ENCODE data around the gene ATP5MC2.
"Not testable (repeated sequence)": the region's sequence is repeated elsewhere in the genome, so short reads cannot be mapped to it uniquely, and the experiment has no call there.

The ATP5MC2 gene

DNA sequence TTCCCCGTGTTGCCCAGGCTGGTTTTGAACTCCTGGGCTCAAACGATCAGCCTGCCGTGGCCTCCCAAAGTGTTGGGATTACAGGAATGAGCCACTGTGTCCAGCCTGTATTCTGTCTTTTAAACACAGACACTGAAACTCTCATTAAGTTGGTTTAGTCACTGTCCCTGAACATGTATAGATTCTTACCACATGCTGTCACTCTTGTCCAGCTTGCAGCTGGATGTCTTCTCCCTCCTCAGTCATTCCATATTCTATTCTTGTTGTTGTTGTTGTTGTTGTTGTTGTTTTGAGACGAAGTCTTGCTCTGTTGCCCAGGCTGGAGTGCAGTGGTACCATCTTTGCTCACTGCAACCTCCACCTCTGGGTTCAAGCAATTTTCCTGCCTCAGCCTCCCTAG, 12.3 kb upstream of the ATP5MC2 start:
- DNase-seq = no peak

DNA sequence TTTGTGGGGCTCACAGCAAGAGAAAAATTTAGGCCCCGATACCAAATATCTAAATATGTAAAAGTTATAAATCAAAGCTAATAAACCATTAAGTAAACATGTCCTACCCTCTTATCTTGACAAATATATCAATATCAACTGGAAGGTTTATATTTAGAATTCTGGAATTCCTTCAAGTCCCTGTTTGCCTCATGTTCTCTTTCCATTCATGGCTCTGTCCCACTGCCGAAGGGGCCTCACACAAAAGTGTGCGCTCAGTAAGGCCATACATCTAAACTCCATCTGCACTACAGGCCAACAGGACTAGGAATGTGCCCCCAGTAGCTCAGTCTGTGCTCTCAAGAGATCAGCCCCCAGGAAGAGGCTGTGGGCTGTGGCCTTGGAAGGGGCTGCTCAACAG, 10.6 kb upstream of the ATP5MC2 start:
- DNase-seq = no peak

DNA sequence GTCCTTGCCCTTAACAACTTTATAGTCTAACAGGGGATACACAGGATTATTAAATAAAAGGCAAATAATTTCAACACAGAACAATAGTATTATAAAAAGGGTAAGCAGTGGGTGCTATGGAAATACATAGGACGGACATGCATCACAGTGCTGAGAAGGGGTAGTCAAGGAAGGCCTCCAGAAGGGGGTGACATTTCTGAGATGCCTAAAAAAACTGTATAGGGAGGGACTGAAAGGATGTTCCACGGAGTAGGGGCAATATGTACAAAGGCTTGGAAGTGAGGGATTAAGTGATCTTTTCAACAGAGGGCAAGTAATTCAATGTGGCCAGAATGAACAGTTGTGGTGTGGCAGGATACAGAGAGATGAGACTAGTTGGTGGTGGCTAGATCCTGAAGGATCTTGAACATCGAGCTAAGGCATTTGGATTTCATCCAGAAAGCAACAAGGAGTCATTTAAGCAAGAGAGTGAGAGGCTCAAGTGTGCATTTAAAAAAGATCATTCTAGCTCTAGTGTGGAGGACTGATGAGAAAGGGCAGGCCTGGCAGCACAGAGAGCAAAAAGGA, 8.9 kb upstream of the ATP5MC2 start:
- no peak for DNase-seq

DNA sequence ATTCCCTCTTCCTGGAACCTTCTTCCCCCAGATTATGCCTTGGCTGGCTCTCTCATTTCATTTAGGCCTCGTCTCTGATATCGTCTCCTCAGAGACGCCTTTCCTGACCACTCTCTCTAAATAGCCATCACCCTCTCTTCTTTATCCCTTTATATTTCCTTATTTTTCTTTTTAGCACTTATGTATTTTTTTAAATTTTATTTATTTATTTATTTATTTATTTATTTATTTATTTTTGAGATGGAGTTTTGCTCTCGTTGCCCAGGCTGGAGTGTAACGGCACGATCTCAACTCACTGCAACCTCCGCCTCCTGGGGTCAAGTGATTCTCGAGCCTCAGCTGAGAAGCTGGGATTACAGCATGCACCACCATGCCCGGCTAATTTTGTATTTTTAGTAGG, 8.1 kb upstream of the ATP5MC2 start:
- no peak for DNase-seq

DNA sequence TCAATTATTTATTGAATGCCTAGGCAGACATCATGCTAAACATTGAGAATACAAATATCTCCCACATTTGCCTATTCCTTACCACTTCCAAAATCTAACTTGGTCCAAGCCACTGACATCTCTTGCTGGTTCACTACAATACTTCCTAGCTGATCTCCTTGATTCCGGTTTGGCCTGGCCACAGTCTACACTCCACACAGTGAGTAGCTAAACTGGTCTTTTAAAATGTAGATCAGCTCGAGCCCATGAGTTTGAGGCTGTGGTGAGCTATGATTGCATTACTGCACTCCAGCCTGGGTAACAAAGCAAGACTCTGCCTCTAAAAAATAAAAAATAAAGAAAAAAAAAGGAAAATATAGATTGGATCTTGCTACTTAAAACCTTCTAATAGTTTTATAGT, 7.6 kb upstream of the ATP5MC2 start:
- no peak for DNase-seq

DNA sequence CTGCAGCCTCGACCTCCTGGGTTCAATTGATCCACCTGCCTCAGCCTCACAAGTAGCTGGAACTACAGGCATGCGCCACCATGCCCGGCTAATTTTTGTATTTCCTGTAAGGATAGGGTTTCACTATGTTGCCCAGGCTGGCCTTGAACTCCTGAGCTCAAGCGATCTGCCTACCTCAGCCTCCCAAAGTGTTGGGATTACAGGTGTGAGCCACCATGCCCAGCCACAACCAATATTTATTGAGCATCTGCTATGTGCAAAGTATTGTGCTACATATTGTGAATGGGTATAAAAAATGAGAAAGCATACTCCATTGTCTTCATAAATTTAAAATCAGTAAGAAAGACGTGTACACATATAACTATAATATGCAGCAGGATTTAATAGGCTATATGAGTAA, 4.2 kb upstream of the ATP5MC2 start:
- not testable (repeated sequence) for DNase-seq

DNA sequence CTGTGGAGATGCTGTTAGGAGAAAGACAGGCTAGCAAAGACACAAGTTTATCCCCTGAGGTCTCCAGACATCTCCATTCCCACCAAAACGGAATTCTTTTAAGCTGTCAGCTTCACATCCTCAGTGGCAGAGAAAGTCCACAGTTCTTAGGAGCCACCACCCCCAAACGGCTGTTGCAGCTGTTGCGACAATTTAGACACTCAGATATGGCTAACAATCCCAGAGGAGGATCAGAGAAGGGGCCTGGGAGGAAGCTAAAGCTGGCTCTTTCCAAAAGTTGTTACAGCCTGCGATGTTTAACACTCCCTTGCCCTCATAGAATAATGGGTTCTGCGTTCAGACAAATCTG, 1.9 kb upstream of the ATP5MC2 start:
- no peak for DNase-seq

DNA sequence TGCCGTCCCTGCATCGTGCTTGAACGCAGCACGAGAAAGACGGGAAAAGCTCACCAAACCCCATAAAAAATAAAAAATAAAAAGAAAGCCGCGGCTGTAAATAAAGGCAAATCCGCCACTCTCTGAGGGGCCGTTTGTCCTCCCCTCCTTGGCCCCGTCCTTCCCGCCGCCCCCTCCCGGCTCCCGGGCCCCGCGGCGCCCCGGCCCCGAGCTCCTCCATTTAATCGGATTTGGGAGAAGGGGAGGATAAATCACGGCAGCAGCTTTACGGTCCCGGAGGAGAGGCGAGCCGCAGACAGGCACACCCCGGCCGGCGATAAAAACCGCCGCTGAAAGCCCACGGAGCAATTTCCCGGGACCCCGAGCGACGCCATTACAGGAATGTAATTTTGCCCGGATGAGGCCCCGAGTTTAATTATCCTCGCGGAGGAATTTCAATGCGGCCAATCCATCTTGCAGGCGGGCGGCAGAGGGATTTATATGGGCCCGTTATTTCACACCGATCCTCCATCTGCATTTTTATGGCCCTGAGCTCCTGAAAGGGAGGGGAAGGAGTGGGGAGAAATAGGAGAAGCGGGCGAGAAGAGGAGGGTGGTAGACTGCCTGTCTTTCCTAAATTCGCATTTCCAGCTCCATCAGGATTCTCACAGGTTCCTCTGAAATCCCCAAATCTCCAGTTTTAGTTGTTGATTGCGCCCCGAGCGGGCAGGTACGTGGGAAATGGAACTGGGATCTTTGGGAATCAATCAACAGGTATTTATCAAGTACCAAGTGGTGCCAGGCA, 1.3 kb upstream of the ATP5MC2 start:
- no peak for DNase-seq

DNA sequence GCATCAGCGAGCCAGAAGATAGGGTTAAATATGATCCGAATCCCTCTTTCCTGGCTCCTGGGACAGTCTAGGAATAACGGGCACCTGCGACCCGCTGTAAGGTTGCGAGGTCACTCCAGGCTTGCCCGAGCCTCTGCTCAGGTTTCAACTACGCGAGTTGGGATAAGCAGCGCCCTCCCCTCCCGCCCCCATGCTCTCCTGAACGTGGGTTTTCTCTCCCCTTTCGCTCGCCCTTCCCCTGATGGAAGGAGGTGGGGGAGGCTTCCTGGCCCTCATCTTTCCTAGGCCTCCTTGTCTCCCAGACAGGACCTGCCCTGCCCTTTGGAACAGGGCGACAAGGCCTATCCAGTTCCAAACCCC, 753 bp upstream of the ATP5MC2 start:
- peak; percentile 14 for DNase-seq

DNA sequence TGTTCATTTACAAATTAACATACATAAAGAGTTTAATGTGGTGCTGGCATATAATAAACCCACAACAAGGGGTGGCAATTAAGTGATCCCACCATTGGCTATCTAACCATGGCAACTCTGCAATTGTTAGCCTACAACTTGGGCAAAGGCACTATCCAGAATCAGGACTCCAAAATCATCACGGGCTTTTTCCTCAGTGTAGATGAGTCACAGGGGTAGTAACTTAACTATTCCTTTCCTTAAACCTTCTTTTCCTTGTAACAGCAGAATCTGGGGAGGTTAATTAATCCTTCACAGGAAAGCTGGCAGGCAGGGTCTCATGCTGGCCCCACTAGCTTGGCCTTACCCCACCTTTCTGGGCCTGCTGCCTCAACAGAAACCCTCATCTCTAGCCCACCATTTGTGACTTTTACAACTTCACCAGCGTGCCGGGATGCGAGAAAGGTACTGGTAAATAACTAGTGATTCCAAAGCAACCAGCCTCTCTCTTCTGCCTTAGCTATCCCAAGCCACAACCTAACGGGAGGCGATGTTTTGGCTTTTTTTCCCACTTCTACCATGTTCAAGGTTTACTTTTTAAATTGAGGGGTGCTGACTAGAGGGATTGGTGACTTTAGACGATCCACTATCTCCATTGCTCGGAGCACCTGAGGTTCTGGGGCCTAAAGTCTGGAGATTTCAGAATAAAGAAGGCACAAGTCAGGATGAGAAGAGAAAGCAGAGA, 744 bp downstream of the ATP5MC2 start:
- DNase-seq = no peak

DNA sequence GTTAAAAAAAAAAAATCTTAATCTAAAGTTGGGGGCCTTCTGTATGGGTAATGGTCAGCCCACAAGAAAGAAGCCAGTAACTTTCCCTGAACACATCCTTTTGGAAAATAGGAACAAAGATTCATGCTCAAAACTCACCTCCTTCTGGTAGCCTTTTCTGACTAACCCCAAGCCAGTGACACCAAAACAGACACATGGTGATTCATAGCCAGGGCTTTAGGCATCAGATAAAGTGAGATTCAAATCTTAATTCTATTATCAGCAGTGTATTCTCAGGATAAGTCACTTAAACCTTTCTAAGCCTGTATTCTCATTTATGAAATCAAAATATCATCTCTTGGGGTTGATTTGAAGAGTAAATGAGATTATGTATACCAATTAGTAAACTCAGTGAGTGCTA, 4.9 kb downstream of the ATP5MC2 start:
- DNase-seq = peak; percentile 59

DNA sequence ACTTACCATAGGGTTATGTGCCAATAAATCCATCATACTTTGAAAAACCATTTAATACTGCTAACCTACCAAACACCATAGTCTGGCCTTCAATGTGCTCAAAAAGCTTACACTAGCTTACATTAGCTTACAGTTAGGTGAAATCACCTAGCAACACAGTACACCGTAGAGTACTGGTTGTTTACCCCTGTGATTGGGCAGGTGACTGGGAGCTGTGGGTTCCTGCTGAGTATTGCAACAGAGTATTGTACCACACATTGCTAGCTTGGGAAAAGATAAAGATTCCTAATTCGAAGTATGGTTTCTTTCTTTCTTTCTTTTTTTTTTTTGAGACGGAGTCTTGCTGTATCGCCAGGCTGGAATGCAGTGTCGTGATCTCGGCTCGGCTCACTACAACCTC, 5.6 kb downstream of the ATP5MC2 start:
- no peak for DNase-seq

DNA sequence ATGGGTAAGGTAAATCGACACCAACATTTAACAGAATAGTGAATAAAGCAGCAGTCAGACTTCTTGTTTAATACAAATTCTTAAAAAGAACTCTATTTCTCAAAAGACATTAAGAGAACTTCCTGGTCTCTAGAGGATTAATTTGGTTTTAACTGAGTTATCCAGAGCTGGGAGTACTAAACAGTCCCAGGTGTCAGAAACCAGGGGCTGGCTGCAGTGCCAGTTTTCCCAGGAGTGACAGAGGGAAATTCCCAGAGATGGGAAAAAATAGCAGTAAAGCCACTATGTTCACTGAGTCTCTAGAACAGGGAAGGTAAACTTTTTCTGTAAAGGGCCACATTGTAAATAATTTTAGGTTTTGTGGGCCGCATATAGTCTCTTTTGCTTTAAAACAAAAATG, 8.8 kb downstream of the ATP5MC2 start:
- no peak for DNase-seq

DNA sequence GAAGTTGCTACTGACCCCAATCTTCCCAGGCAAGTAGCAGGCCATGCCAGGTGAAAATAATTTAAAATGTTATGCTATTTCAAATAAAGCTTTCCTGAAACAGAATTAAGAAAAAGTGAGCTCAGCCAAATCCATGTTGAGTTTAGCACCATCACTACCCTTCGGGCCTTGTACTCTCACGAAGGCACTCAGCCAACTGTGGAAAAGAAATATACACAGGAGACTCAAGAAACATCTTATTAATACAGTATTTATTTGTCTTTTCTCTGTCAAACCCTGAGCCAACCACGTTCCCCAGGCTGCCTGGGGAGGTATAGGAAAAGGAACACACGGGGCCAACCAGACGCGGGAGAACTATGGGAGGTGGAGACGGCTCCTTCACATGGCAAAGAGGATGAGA, 10.9 kb downstream of the ATP5MC2 start:
- no peak for DNase-seq

DNA sequence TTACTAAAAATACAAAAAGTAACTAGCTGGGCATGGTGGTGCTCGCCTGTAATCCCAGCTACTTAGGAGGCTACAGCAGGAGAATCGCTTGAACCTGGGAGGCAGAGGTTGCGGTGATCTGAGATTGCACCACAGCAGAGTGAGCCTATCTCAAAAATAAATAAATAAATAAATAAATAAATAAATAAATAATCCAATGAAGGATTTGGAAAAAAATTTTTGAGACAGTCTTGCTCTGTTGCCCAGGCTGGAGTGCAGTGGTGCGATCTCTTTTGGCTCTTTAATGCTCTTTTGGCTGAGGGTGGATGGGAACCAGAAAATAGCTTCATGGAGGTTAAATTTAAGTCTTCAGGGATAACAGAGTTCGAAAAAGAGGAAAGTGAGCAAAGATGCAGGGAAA, 11.7 kb downstream of the ATP5MC2 start:
- no peak for DNase-seq

DNA sequence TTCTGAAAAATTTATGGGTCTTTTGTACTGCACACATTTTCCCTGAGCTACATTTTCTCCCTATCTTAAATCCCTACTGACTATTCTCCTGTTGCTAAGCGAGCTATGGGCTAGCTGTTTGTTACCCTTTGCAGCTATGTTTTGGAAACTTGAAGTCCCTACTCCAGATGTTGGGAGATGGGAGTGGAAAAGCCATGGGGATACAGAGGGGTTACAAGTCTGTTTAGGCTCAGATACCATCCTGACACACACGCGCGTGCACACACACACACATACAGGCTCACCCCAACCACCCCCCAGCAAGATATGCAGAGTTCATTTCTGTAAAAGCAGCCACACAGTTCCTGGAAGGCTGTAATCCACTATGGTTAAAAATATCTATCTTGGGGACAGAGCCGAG, 15.8 kb downstream of the ATP5MC2 start:
- DNase-seq = no peak

DNA sequence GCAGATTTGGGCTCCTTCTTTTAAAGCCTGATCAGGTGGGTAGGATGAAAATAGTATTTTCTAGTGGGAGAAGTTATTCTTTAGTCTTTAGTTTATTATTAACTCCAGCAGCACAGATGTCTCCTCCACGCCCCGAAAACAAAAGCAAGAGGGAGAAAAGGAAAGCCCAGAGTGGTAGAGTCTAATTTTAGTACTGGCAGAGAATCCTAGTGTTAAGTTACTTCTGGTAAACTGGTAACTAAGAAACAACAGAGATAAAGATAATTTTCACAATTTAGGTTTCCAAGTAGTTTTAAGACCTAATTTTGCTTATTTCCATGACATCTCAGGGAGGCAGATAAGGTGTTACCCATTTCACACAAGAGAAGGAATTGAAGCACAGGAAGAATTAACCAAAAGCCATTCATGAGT, 16.3 kb downstream of the ATP5MC2 start:
- DNase-seq = no peak

DNA sequence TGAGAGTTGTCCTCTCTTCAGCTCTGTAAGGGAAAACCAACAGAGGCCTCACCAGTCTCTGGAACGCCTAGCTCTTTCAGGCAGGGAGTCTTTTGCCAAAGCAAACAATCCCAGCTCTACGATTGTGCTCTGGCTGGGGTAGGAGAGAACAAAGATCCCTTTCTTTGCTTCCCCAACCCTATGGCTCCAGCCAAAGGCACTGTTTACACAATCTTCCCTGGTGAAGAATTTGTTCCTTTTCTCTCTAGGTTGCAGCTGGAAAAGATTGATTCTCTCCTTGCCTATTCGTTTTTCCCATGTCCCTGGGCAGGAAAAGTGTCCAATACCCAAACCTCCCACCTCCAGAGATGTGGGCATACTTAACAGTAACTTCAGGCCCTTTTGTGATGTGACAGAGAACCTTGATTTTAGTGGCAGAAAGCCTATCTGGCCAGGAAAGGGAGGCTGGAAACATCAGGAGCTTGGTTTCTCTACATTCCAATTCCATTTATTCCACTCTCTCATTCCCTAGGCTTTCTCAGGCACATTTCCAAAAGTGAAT, 16.8 kb downstream of the ATP5MC2 start:
- DNase-seq = no peak

DNA sequence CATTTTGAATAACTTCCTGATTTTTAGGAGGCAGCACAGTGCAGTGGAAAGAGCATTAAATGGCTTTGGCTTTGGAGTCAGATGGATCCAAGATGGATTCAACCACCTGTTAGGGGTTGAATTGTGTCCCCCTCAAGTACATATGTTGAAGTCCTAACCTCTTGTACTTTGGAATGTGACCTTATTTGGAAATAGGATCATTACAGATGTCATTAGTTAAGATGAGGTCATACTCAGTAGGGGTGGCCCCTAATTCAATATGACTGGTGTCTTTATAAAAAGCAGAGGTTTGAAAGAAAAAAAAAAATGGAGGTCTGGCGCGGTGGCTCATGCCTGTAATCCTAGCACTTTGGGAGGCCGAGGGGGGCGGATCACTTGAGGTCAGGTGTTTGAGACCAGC, 18.8 kb downstream of the ATP5MC2 start:
- no peak for DNase-seq

DNA sequence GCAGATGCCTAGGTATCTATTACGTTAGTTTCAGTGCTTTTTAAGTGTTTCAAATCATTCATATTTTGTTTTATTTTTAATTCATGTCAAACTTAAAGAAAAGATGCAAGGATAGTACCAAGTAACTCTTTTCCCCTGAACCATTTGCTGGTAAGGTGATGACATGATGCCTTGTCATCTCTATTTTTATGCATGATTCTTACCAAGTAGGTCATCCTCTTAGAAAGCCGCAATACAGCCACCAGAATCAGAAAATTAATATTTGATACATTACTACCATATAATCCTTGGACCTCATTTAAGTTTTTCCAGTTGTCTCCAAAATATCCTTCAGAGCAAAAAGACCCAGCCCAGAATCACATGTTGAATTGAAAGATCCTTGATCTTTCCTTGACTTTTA, 22.3 kb downstream of the ATP5MC2 start:
- no peak for DNase-seq

DNA sequence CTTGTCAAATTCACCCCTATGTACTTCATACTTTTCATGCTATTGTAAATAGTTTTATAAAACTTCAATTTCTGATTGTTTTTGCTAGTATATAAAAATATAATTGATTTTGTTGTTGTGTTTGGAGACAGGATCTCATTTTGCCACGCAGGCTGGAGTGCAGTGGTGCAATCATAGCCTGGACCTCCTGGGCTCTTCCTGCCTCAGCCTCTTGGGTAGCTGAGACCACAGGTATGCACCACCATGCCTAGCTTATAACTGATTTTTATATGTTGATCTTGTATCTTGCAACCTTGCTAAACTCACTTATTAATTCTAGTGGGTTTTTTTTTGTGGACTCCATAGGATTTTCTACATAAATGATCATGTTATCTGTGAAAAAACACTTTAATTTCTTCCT, 23.5 kb downstream of the ATP5MC2 start:
- no peak for DNase-seq

DNA sequence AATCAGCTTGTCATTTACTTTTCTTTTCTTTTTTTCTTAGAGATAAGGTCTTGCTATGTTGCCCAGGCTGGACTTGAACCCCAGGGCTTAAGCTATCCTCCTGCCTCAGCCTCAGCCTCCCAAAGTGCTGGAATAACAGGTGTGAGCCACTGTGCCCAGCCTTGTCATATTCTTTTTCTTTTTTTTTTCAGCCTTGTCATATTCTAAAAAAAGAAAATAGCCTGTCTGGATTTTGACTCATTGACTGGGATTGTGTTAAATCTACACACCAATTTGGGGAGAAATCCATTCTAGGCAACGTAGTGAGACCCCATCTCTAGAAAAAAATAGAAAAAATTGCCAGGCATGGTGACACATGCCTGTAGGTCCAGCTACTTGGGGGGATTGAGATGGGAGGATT, 24.1 kb downstream of the ATP5MC2 start:
- no peak for DNase-seq

DNA sequence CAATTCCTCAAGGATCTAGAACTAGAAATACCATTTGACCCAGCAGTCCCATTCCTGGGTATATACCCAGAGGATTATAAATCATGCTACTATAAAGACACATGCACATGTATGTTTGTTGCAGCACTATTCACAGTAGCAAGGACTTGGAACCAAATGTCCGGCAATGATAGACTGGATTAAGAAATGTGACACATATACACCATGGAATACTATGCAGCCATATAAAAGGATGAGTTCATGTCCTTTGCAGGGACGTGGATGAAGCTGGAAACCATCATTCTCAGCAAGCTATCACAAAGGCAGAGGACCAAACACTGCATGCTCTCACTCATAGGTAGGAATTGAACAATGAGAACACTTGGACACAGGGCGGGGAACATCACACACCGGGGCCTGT, 29.6 kb downstream of the ATP5MC2 start:
- not testable (repeated sequence) for DNase-seq

DNA sequence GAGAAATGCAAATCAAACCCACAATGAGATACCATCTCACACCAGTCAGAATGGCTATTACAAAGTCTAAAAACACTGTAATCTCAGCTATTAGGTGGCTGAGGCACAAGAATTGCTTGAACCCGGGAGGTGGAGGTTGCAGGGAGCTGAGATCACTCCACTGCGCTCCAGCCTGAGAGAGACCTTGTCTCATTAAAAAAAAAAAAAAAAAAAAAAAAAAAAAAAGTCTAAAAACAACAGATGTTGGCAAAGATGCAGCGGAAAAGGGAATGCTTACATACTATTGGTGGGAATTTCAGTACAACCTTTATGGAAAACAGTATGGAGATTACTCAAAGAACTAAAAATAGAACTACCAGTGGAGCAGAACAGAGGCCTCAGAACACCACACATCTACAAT, 30.7 kb downstream of the ATP5MC2 start:
- no peak for DNase-seq
